Ramos (cell line): Measurements from ENCODE around the gene UVRAG.

Experiments
- in situ Hi-C: fragments of 300-500 bp; cut with MboI; formaldehyde crosslinking; loops from one replicate; pipeline ENCODE4 v1.14.3; 2022; ENCODE audit warnings: low sequenced_read_pairs; ENCODE audit not compliant: unreplicated experiment

Gene UVRAG

DNA sequence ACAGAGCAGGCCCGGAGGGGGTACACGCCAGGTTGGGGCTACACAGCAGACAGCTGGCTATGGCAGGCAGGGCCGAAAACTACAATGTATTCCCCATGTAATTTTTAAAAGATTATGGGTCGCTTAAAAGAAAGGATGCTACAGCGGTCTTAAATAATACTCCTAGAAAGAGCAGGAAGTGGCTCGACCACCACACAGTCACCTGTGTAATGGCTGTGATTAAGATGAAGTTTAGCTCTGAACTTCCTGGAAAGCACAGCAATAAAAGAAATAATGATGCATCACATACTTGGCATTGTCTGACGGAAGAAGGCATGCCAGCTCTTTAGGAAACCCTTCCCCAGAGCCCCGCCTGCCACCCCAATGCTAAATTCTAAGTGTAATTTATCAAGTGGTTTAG lies 358.7 kb downstream of the UVRAG start:
- in situ Hi-C loops = no loop called here

DNA sequence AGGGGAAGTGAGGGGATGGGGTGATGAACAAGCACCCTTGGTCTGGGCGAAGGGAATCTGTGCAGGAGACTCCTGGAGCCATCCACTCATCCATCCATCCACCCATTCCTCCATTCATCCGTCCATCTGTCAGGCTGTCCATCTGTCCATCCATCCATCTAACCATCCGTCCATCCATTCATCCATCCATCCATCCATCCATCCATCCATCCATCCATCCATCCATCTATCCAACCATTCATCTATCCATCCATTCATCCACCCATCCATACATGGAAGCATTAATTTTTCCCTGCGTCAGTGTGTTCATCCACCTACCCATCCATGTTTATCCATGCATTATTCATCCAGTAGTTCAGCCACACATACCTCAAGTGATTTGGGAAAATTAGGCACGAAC lies 359.3 kb downstream of the UVRAG start:
- in situ Hi-C loops = no loop called here

- in situ Hi-C loops = no loop called here
Measured at GRCh38 chr11:76175783-76176182, 360.8 kb downstream of the UVRAG start.

GRCh38 chr11:76176463-76176862 lies 361.5 kb downstream of the UVRAG start:
- in situ Hi-C loops = no loop called here

GRCh38 chr11:76177250-76177686 lies 362.3 kb downstream of the UVRAG start:
- in situ Hi-C loops = no loop called here

- in situ Hi-C loops = no loop called here
Measured at GRCh38 chr11:76179147-76179546, 364.1 kb downstream of the UVRAG start.

GRCh38 chr11:76181371-76181770 lies 366.4 kb downstream of the UVRAG start:
- in situ Hi-C loops = no loop called here

GRCh38 chr11:76184551-76184993 lies 369.6 kb downstream of the UVRAG start:
- in situ Hi-C loops = no loop called here

DNA sequence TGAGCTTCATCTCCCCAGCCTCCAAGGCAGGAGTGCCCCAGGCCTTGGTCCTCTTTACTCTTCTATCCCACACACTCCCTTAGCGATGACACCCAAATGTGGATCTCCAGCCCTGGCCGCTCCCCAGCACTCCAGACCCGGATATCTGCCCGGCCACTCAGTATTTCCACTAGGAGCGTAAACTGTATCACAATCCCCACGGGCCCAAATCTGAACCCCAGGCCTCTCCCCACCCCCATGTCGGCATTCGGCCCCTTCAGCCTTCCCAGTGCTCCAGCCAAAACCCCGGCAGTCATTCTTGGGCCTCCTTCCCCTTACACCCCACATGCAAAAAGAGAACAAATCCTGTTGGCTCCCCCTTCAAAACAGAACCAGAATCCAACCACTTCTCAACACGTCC lies 370.5 kb downstream of the UVRAG start:
- in situ Hi-C loops = no loop called here

- in situ Hi-C loops = no loop called here
Measured at GRCh38 chr11:76185931-76186401, 371.0 kb downstream of the UVRAG start.

- in situ Hi-C loops = no loop called here
Measured at GRCh38 chr11:76186776-76187279, 371.8 kb downstream of the UVRAG start.

DNA sequence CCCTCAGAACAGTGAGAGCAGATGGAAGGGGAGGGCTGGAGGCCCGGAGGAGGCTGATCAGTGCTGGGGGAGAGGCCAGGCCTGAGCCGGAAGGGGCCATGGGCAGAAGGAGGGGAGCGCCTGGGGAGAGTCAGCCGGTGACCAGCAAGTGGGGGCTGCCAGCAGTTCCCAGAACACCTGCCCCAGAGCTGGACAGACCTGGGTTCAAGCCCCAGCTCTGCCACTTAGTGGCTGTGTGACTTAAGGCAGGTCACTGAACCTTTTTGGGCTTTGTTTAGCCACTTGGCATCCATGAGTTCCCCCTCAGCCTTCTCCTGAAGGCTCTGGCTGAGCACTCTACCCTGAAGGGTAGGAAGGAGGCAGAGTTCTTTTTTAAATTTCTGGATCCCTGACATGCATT lies 373.9 kb downstream of the UVRAG start:
- in situ Hi-C loops = no loop called here

DNA sequence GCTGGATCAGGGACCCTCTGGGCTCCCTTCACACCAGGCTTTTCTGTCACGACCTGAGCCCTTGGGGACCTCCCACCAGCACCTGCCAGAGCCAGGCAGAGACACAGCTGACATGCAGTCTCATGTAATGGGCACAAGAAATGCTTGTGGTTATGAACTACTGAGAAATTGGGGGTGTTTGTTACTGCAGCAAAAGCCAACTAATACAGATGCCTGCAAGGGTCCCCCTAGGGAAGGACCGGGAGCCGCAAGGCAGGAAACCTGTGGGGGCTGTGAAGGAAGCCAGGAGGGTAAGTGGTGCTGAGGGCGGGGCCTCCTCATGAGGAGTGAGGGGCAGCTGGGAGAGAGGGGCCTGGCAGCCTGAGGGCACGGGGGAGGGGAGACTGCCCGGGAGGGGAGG lies 374.7 kb downstream of the UVRAG start:
- in situ Hi-C loops = no loop called here

DNA sequence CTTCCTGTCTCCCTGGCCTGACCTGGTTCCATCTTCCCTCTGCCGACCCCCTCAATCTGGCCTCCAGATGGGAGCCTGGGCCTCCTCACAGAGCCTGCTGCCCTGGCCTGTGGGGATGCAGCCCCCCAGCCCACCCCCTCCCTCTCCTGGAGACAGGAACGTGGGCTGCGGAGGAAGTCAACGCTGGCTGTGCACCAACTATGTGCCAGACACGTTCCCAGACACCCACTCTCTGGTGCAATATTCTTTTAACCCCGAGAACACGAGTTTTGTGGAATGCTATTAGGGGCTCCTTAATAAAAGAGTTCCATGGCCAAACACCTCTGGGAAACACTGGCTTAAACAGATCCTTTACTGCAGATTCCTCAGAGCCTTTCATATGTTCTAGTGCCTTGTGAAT lies 375.4 kb downstream of the UVRAG start:
- in situ Hi-C loops = no loop called here
